ENCODE measurements around the gene ABCC12. TPM values are rescaled to one million over a fixed set of nuclear protein-coding genes. Genes with fewer than 3 reads are reported as not detected.

The ABCC12 gene
- total RNA-seq, 1 experiment from 2014 or later, result not detected

DNA sequence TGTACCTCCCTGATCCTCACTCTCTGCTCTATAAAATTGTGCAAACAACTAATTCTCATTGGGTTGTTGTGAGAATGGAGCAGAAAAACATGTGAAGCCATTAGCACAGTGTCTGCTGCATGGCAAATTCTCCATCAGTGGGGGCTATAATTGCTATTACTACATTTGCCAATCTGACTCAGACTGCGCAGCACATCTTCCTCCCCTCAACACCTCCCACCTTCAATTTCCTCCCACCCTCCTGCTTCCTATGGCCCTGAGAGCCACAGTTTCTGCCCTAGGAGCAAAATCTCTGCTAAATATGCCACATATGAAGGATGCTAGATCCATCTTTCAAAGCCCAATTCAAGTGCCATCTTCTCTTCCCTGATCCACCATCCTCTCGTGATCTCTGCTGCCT, 37.0 kb downstream of the ABCC12 start:
- Mint-ChIP-seq H3K36me3 (no peaks in the 10 kb centered on the region), H3K9me3 (no peaks in the 10 kb centered on the region), H3K4me3 (no peak overlapping the region), H3K27ac (no peak overlapping the region), H3K27me3 (ENCODE audit: low read depth) (no peaks in the 10 kb centered on the region), H3K4me1 (no peaks in the 10 kb centered on the region)
- DNase-seq (ENCODE audit: low spot score) (no peak), ATAC-seq (no peak)
- POLR2A ChIA-PET, result no interaction called here
- TF ChIP-seq MXD4 (CRISPR knock-in tag; IDR thresholded peaks at IDR 0.05; ENCODE audit: borderline replicate concordance), result no peak
- TF ChIP-seq ZMAT4 (CRISPR knock-in tag; IDR thresholded peaks at IDR 0.05), result no peak
- no peak for TF ChIP-seq ETV6 (CRISPR knock-in tag; IDR thresholded peaks at IDR 0.05)
- TF ChIP-seq FOXJ3 (CRISPR knock-in tag; IDR thresholded peaks at IDR 0.05; ENCODE audit: borderline replicate concordance), result no peak
- TF ChIP-seq, protein P1, sequence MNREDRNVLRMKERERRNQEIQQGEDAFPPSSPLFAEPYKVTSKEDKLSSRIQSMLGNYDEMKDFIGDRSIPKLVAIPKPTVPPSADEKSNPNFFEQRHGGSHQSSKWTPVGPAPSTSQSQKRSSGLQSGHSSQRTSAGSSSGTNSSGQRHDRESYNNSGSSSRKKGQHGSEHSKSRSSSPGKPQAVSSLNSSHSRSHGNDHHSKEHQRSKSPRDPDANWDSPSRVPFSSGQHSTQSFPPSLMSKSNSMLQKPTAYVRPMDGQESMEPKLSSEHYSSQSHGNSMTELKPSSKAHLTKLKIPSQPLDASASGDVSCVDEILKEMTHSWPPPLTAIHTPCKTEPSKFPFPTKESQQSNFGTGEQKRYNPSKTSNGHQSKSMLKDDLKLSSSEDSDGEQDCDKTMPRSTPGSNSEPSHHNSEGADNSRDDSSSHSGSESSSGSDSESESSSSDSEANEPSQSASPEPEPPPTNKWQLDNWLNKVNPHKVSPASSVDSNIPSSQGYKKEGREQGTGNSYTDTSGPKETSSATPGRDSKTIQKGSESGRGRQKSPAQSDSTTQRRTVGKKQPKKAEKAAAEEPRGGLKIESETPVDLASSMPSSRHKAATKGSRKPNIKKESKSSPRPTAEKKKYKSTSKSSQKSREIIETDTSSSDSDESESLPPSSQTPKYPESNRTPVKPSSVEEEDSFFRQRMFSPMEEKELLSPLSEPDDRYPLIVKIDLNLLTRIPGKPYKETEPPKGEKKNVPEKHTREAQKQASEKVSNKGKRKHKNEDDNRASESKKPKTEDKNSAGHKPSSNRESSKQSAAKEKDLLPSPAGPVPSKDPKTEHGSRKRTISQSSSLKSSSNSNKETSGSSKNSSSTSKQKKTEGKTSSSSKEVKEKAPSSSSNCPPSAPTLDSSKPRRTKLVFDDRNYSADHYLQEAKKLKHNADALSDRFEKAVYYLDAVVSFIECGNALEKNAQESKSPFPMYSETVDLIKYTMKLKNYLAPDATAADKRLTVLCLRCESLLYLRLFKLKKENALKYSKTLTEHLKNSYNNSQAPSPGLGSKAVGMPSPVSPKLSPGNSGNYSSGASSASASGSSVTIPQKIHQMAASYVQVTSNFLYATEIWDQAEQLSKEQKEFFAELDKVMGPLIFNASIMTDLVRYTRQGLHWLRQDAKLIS (CRISPR knock-in tag; IDR thresholded peaks at IDR 0.05; ENCODE audit: borderline replicate concordance), result no peak
- TF ChIP-seq ARID4B (CRISPR knock-in tag; IDR thresholded peaks at IDR 0.05; ENCODE audit: borderline replicate concordance), result no peak
- TF ChIP-seq EMX1 (CRISPR knock-in tag; IDR thresholded peaks at IDR 0.05), result no peak
- no peak for TF ChIP-seq ELF4 (CRISPR knock-in tag; IDR thresholded peaks at IDR 0.05; ENCODE audit: low read depth)
- TF ChIP-seq, protein P2, sequence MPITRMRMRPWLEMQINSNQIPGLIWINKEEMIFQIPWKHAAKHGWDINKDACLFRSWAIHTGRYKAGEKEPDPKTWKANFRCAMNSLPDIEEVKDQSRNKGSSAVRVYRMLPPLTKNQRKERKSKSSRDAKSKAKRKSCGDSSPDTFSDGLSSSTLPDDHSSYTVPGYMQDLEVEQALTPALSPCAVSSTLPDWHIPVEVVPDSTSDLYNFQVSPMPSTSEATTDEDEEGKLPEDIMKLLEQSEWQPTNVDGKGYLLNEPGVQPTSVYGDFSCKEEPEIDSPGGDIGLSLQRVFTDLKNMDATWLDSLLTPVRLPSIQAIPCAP (CRISPR knock-in tag; IDR thresholded peaks at IDR 0.05), result no peak
- TF ChIP-seq, protein P3, sequence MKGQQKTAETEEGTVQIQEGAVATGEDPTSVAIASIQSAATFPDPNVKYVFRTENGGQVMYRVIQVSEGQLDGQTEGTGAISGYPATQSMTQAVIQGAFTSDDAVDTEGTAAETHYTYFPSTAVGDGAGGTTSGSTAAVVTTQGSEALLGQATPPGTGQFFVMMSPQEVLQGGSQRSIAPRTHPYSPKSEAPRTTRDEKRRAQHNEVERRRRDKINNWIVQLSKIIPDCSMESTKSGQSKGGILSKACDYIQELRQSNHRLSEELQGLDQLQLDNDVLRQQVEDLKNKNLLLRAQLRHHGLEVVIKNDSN (CRISPR knock-in tag; IDR thresholded peaks at IDR 0.05), result no peak
- TF ChIP-seq HMGXB4 (CRISPR knock-in tag; IDR thresholded peaks at IDR 0.05), result no peak
- no peak for TF ChIP-seq GTF2I (CRISPR knock-in tag; conservative IDR thresholded peaks at IDR 0.05)
- no peak for TF ChIP-seq ZNF396 (CRISPR knock-in tag; IDR thresholded peaks at IDR 0.05; ENCODE audit: borderline replicate concordance)
- TF ChIP-seq KAT7 (CRISPR knock-in tag; IDR thresholded peaks at IDR 0.05; ENCODE audit: borderline replicate concordance), result no peak
- no peak for TF ChIP-seq ZBTB21 (CRISPR knock-in tag; IDR thresholded peaks at IDR 0.05; ENCODE audit: borderline replicate concordance)
- no peak for TF ChIP-seq JUN (CRISPR knock-in tag; IDR thresholded peaks at IDR 0.05)
- no peak for TF ChIP-seq E2F1 (CRISPR knock-in tag; IDR thresholded peaks at IDR 0.05)
- TF ChIP-seq, protein P4, sequence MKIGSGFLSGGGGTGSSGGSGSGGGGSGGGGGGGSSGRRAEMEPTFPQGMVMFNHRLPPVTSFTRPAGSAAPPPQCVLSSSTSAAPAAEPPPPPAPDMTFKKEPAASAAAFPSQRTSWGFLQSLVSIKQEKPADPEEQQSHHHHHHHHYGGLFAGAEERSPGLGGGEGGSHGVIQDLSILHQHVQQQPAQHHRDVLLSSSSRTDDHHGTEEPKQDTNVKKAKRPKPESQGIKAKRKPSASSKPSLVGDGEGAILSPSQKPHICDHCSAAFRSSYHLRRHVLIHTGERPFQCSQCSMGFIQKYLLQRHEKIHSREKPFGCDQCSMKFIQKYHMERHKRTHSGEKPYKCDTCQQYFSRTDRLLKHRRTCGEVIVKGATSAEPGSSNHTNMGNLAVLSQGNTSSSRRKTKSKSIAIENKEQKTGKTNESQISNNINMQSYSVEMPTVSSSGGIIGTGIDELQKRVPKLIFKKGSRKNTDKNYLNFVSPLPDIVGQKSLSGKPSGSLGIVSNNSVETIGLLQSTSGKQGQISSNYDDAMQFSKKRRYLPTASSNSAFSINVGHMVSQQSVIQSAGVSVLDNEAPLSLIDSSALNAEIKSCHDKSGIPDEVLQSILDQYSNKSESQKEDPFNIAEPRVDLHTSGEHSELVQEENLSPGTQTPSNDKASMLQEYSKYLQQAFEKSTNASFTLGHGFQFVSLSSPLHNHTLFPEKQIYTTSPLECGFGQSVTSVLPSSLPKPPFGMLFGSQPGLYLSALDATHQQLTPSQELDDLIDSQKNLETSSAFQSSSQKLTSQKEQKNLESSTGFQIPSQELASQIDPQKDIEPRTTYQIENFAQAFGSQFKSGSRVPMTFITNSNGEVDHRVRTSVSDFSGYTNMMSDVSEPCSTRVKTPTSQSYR (CRISPR knock-in tag; IDR thresholded peaks at IDR 0.05), result no peak
- TF ChIP-seq TEAD1 (CRISPR knock-in tag; IDR thresholded peaks at IDR 0.05), result no peak
- CTCF ChIA-PET, result interaction anchor here (2.2 to 2.5 kb wide), 2 partner anchors 10 to 46 kb away, joined by 10 to 15 read pairs; no protein-coding TSS in a partner anchor
